HG03442 (cell line): Measurements from ENCODE around the gene CD40.

Experiments
- ATAC-seq: cut with Tn5 transposase; IDR thresholded peaks from one replicate; pipeline ENCODE4 v1.9.1; 2021; ENCODE audit warnings: mild to moderate bottlenecking, moderate library complexity; ENCODE audit not compliant: unreplicated experiment

Gene CD40

DNA sequence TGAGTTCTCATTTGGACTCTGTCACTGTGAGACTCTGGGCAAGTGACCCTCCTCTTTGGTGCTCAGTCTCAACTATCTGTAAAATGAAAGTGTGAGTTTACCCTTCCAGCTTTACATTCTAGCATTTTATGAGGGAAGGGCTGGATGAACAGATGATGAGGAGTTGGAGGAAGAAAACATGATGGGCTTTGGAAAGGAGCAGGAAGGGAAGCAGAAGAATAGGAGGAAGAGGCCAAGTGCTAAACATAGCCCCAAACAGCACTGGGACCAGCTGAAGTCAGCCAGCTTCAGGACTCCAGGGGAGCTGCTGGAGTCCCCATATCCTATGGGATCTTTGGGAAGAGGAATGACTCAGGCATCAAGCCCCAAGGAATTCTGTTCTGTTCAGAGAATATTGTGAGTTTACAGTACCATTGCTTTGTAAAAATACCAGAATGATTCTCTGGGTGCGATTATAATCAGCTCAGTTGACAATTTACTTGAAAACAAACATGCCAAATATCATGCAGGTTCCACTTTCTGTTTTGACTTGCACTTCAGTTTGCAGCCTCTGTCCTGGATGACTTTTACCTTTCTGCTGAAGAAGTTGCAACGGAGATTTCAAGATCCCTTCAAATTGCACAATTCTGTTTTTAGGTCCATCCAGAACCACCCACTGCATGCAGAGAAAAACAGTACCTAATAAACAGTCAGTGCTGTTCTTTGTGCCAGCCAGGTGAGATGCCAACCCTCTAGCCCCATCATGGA, 3.2 kb downstream of the CD40 start:
- ATAC-seq = no peak

DNA sequence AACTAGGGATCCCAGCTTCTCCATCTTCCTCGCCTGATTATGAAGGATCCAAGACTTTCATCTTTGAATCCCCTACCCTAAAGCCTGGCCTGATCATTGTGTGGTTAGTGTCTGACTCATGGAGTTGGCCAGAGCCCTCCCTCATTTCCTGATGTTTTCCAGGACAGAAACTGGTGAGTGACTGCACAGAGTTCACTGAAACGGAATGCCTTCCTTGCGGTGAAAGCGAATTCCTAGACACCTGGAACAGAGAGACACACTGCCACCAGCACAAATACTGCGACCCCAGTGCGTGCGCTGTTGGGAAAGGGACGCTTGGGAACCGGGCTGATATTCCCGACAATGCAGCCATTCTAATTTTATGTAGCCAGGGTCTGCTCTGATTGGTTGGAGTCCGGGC, 4.0 kb downstream of the CD40 start:
- no peak for ATAC-seq

DNA sequence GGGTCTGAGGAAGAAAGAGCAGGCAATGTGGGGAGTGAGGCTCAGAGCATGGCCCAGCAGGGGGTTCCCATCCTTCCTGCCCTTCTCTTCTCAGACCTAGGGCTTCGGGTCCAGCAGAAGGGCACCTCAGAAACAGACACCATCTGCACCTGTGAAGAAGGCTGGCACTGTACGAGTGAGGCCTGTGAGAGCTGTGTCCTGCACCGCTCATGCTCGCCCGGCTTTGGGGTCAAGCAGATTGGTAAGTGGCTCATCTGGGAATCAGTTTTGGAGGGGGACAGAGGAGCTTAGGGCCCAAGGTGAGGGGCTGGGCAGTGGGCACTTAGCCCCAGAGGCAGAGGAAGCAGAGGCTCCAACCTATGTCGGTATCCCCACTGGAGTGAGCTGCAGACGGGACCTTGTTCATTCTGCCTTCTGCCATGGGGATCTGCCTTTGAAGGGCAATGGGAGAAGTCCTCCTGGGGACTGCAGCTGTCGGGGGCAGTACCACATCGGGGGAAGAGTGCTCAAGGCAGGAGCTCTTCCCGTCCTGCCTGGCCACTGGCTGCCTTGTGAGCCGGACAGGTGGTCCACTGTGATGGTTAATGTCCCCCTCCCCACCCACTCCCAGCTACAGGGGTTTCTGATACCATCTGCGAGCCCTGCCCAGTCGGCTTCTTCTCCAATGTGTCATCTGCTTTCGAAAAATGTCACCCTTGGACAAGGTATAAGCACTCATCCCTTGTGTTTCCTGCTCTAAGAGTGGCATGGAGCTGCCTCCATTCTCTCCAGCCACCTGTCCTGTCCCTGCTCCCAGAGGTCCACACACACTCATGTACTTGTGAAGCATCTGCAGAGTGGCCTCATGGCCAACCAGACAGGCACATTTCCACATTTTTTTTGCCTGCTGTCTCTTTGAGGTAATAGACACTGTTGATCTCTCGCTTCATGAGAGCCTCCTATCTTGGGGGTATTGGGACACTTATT, 4.7 kb downstream of the CD40 start:
- no peak for ATAC-seq

DNA sequence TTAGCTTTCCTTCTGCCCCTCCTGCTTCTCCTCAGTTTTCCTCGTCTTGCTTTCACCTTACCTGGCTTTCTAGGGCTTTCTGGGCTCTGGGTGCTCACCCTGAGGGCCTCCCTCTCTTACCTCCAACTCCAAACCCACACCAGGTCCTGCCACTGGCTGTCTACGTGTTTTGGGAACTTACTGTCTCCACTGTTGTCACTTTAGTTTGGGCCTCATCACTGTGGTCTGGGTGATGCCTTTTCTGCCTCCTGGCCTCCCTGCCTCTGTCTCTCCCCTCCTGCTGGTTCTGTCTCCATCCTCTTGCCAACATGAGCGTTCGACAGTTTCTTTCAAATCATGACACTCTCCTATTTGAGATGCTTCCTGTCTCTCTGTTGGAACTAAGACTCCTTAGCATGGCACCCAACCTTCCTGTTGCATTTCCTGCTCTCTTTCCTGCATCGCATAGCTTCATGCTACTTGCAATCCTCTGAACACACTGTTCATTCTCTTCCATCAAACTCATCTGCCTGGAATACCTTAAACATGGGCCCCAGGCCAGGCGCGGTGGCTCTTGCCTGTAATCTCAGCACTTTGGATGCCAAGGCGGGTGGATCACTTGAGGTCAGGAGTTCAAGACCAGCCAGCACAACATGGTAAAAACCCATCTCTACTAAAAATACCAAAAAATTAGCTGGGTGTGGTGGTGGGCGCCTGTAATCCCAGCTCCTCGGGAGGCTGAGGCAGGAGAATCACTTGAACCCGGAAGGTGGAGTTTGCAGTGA, 5.5 kb downstream of the CD40 start:
- ATAC-seq = no peak

DNA sequence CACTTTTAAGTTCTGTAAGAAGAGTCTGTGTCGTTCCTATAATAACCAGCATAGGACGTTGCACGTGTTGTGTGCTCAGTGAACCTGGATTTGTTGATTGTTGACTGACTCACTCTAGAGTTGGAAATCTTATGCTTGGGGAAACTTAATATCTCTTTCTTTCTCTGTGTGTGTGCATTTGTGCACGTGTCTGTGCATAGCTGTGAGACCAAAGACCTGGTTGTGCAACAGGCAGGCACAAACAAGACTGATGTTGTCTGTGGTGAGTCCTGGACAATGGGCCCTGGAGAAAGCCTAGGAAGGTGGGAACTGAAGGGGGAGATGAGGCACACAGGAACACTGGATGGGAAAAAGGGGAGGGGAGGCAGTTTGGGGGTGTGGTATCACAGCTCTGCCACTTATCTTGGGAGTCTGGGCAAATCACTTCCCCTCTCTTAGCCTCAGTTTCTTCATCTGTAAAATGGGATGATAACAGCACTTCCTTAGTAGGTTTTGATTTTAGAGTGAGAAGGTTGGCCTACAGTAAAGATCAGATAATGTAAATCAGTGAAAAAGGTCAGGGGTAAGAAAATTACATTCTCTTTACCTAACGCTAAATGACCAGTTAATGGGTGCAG, 8.4 kb downstream of the CD40 start:
- no peak for ATAC-seq

DNA sequence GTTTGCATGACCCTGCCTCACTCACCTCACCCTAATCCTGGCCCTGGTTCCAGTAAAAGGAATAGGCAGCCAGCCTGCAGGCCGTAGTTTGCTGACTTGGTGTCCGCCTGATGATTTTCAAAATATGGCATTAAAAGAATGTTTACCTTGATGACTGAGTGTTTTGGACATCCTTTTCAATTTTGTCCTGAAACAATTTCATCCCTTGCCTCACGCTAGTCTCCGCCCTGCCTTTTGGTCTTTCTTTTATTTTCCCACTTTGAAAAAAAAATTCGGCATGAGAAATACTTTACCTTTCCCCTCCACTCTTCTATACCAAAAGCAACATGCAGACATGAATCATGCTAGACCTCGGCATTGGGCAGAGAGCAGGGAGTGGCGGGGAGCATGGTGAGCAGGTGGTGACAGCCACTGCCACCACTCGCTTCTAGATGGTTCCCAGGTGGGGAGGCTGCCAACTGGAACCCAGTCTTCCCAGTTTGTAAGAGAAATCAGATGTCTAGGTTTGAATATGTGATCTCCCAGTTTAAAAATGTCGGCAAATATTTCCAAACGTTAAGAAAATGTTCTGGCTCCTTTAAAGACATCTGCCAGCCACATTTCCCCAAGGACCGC, 9.4 kb downstream of the CD40 start:
- no peak for ATAC-seq

DNA sequence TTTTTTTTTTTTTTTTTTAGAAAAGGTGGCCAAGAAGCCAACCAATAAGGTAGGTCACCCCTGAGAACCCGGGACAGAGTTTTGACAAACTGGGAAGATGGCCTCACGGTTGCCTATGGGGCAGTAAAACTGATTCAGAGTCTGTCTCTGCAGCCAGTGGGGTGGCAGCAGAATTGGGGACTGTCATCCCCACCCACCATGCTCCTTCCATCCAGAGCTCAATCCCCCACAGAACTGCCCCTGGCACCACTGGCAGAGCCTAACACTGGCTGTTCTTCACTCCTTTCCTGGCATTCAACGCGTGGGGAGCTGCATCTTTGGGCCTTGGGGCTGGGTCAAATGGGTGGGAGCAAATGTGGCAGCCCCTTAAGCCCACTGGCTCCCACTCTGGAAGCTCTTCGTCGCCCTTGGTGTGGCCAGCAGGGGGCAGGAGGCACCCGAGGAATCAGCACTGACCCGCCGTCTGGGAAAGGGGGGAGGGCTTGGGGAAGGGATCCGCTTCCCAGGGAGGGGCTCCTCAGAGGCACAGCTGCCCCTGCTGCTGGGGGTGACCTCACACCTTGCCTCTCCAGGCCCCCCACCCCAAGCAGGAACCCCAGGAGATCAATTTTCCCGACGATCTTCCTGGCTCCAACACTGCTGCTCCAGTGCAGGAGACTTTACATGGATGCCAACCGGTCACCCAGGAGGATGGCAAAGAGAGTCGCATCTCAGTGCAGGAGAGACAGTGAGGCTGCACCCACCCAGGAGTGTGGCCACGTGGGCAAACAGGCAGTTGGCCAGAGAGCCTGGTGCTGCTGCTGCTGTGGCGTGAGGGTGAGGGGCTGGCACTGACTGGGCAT, 10.4 kb downstream of the CD40 start:
- no peak for ATAC-seq

DNA sequence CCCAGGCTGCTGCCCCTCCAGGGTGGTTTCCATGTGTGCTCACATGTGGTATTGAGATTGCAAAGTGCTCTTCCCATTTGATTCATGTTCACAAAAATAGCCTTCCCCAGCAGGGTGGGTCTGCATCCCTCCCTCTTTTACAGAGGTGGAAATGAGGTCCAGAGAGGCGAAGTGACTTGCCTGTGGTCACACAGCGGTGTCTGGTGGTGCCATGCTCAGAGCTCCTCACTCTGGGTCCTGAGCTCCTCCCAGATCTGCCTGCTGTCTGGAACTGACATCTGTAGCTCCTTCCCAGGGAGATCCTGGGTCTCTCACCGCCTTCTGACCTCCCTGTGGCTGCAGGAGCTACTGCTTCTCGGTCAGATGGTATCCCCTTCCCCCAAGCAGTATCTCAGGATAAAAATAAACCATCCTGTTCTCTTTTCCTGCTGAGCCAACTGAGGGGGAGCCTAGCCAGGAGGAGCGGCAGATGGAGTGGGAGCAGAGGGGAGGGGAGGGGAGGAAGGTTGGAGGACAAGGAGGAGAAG, 11.9 kb downstream of the CD40 start:
- no peak for ATAC-seq

DNA sequence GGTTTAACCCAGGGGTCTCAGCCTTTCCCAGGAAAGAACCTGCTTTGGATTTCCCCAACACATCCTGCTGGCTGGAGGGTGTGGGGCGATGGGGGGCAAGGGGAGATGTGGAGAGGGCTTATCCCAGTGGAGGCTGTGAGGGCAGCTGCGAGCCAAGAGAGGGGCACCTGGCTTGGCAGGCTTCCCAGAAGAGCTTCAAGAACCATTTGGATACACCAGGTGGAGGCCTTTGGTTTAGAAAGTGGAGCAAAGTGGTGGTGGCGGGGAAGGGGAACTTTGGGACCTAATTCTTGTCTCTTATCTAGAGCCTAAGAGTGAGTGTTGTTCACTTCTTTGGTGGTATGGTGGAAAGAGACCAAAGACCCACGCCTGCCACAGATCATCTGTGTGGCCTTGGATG, 12.4 kb downstream of the CD40 start:
- no peak for ATAC-seq

DNA sequence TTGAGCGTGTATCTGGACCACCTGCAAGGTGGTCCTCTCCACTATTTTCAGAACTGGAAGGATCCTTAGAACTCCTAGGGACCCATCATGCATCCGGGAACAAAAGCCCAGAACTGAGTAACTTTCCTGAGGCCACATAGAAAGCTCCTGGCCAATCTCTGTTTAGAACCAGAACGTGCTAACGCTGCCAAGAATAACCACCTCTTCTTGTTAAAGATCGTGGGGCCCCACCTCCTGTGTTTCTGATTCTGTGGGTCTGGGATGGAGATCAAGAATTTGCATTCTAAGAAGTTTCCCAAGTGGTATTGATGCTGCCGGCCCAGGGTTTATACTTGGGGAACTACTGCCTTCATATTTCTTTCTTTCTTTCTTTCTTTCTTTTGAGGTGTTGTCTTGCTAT, 13.3 kb downstream of the CD40 start:
- ATAC-seq = no peak

DNA sequence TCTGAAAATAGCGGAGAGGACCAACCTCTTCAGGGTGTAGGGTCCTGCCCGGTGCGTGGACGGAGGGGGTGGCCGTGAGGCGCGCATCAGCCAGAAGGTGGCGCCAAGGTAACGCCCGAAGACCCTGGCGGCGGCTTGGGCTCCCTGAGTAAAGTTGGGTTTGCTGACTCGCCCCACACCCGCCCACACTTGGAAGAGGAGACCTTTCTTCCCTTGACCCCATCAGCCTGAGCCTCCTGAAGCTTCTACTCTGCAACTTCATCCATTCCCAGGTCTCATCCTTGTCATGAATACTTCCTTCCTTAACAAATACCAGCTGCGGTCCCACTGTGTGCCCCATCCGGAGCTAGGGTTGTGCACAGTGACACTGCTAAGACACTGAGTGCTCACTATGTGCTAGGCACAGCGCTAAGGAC, 14.6 kb downstream of the CD40 start:
- ATAC-seq = no peak

DNA sequence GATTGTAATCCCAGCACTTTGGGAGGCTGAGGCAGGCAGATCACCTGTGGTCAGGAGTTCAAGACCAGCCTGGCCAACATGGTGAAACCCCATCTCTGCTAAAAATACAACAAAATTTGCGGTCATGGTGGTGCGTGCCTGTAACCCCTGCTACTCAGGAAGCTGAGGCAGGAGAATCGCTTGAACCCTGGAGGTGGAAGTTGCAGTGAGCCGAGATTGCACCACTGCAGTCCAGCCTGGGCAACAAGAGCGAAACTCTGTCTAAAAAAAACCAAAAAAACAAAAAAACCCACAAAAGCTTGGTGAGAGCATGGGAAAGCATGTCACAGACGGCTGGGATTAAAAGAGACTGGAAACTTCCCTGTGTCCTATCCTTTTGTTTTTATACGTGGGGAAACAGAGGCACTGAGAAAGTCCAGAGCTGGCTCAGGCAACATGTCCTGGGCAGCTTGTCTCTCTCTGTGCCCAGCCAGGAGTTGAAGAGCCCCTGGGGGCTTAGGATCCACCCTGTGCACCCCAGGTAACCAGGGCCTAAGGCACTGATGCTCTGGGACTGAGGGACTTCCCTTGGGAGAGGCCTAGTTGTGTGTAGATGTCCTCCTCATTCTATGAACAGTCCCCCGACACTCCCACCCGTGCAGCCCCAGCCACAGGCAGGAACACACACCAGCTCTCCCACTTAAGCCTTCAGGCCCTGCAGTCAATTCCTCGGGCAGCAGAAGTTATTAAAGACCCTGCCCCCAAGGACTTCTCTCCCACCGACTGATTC, 16.0 kb downstream of the CD40 start:
- ATAC-seq = no peak

DNA sequence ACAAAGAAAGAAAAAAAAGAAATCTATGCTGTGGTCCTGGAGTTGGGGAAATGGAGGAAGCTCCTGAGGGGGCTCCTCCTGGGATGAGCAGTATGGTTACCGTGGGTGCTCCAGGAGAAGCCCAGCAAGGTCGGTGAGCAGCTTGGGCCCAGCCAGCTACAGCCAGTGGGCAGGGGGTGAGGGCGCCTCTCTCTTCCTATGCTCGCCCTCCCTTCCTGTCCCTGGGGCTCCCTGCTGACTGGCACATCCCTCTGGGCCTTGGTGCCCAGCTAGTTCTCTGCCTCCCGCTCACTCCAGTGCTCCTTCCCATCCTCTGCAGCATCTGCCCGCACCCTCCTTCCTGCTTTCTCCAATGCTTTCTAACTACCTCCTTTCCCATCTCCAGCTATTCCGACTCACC, 16.6 kb downstream of the CD40 start:
- ATAC-seq = no peak

DNA sequence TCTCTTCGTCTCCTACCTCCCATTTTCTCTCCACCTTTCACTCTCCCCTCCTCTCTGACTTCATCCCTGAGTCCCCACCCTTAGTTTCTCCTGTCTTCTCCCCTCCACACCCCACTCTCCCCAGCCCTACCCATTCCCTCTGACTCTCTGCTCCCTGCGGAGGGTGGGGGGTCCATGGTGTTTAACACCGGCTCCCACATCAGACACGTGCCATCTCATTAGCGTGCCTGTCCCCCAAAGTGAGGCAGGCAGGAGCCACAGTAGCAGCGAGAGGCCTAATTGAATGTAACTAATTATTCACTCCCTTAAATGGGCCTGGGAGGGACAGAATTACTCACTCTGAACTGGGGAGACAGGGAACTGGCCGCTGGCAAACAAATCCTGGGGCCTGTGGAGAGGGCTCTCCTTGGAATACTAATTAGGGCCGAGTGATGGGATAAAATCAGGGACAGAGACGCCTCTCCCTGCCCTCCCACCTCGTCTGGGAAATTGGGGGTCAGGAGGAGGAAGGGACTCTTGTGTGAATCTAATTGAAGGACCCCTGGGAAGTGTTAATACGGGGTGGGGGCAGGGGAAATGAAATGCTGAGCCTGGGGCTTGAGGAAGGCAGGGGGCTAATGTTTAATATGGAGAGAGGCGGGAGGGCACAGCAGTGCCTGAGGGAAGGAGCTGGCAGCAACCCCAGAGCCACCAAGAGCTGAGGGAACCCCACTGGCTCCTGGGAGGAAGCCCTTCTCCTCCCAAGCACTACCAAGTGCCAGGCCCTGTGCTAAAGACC, 17.9 kb downstream of the CD40 start:
- ATAC-seq = no peak

DNA sequence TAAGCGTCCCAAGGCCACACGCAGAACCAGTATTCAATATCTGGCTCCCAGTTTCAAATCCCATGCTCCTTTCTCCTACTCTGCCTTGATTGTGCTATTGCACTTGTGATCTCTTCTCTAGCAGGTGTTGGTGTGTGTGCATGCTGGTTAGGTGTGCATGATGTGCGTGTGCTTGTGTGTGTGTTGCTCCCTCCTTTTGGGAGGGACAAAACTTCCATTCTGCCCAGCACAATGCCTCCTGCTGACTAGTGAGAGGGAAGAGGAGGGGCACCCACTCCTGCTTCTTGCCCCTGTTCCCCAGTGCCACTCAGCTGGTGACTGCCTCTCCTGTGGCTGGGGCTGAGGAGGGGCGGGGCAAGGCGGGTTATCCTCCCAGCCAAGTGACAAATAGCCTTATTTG, 19.7 kb downstream of the CD40 start:
- ATAC-seq = no peak

DNA sequence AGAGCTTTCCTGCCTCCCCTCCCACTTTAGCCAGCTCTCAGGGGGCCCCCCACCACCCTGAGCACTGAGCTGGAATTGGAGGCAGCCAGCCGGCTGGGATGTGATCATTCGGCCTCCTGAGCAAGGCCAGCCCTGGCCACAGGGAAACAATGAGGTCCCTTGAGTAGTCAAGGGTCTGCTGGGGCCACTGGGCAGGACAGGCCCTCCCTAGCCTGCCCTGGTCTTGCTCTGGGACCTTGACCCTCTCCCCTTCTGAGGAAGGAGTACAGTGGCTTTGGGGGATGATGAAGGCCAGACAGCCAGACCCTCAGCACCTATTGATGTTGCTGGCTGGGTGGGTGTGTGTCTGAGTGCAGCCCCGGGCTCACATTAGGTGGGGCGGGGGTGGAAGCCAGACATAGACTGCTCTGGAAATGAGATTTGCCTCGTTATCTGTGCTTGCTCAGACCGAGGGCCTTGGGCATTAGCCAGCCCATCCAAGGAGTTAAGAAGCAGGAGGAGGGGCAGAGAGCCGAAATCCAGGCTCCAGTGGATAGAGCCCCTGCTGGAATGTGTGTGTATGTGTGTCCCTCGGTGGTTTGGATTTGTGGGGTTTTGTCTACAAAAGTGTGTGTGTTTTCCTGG, 21.3 kb downstream of the CD40 start:
- ATAC-seq = no peak

DNA sequence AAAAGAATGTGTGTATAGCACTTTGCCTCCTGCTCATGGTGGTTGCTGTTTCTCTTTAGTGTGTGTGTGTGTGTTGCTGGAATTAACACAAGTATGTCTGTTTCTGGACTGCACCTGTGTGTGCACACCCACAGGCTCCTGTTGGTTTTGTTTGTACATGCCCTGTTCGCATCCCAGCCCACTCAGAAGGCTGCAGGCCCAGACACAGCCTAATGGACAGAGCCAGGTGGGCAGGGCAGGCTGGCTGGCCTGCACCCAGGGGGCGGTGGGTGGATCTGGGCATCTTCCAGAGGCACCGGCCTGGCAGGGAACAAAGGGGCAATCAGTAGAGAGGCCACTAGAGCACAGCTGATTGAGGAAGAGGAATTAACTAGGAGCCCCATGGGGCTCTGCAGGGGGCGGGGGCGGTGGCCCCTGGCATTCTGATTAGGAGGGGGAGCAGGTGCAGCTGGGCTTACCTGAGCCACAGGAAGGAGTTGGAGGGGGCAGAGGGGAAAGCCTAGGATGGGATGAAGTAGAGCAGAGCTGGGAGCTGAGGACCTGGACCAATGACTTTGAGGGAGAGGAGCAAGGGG, 21.9 kb downstream of the CD40 start:
- no peak for ATAC-seq
